A549 treated with dexamethasone at 1 μM for 4 hours (cell line): ENCODE data around the gene ZNF232. TPM values are rescaled to one million over a fixed set of nuclear protein-coding genes. Genes with fewer than 3 reads are reported as not detected.

Experiments used
- total RNA-seq: library from RNA; stranded (reverse); fragments of 200-300 nt; extraction: Qiagen RNA extraction; gene quantifications from 5 replicates; pipeline ENCODE4 v1.2.3, GENCODE V29; 2022

ZNF232 gene
- total RNA-seq: 3.6 to 4.2 TPM (median 3.8 TPM) in 5 replicates

GRCh38 chr17:5111402-5112204 lies at the start of gene ZNF232:
TSS of gene ZNF232 (minus strand) at chr17:5111878. CDS start at chr17:5111822, 56 bp downstream.

DNA sequence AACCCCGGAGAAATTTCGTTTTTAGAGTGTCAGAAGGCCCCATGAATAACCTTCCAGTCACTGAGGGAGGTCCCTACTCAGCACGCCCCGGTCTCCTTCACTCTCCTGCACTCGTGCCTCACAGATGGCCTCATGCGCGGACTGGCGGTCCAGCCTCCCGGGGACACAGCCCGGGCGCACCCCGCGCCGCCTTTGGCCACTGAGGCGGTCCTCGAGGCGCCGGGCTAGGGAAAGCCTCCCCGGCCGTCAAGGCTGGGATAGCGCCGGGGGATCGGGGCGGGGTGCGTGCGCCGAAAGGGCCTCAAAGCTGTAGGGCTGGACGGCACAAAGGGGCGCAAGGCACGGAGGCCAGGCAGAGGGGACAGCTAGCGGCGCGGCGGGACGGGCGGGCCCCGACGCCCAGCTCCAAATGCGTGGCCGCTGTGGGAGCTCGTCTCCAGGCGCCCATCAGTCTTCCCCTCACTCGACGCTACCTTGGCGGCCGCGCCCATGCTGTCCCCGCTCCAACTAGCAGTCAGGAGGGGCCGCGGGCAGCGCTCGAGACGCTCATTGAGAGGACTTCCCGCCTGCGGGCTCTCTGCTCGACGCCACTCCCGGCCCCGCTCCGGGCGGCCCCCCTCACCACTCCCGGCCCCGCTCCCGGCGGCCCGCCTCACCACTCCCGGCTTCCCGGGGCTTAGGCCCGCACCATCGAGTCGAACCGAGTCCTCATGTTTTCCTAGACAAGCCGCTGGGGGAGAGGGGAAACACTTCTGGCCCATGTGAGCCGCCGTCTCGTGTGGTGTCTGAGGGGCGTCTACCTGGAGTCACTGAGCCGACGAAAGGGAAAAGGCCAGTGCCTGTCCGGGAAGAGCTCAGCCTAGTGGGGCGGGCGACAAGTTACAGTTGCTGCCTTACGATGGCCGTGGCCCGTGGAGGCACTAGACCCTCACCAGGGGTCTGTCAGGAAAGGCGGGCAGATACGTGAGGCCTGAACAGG lies 4.3 kb upstream of the ZNF232 start, which contains the start of gene USP6:
Gene USP6 (plus strand): TSS at position 360 of the 979 bp plus-strand sequence. CDS start 14,336 bp downstream, outside the sequence.

GRCh38 chr17:5078106-5079028 lies 33.3 kb downstream of the ZNF232 start, which contains the start of gene ZFP3:
TSS of gene ZFP3 (plus strand) at chr17:5078467. CDS start at chr17:5091505, 13,038 bp downstream.

Other genes with a start within 250 kb of the ZNF232 start
- 0.26 to 0.39 TPM (median 0.28 TPM) in 5 replicates for gene C17orf107, start 212.3 kb downstream of the ZNF232 start, total RNA-seq
- 0.05 to 0.25 TPM (median 0.06 TPM) in 3 of 5 replicates, not detected in the others for gene CHRNE, start 208.8 kb downstream of the ZNF232 start, total RNA-seq
- not detected in 5 replicates for gene GP1BA, start 179.6 kb downstream of the ZNF232 start, total RNA-seq
- gene SLC25A11, start 171.8 kb downstream of the ZNF232 start, total RNA-seq: 45.9 to 69.3 TPM (median 67.6 TPM) in 5 replicates
- 86.7 to 163 TPM (median 139 TPM) in 5 replicates for gene RNF167, start 171.6 kb downstream of the ZNF232 start, total RNA-seq
- 2,234 to 3,252 TPM (median 3,174 TPM) in 5 replicates for gene PFN1, start 163.3 kb downstream of the ZNF232 start, total RNA-seq
- 39.2 to 50.6 TPM (median 42.0 TPM) in 5 replicates for gene ENO3, start 160.8 kb downstream of the ZNF232 start, total RNA-seq
- gene SPAG7, start 144.1 kb downstream of the ZNF232 start, total RNA-seq: 66.7 to 87.0 TPM (median 69.4 TPM) in 5 replicates
- gene CAMTA2, start 124.2 kb downstream of the ZNF232 start, total RNA-seq: 19.4 to 41.9 TPM (median 36.7 TPM) in 5 replicates
- 1.0 to 1.9 TPM (median 1.5 TPM) in 5 replicates for gene INCA1, start 114.4 kb downstream of the ZNF232 start, total RNA-seq
- 108 to 141 TPM (median 136 TPM) in 5 replicates for gene KIF1C, start 113.9 kb downstream of the ZNF232 start, total RNA-seq
- 0.34 to 1.0 TPM (median 0.65 TPM) in 5 replicates for gene SLC52A1, start 76.5 kb downstream of the ZNF232 start, total RNA-seq
- 0.84 to 1.4 TPM (median 1.1 TPM) in 5 replicates for gene ZFP3, start 33.4 kb downstream of the ZNF232 start, total RNA-seq
- 0.02 to 0.05 TPM (median 0.02 TPM) in 5 replicates for gene USP6, start 4.2 kb upstream of the ZNF232 start, total RNA-seq
- gene ZNF594, start 80.0 kb upstream of the ZNF232 start, total RNA-seq: 1.1 to 1.5 TPM (median 1.5 TPM) in 5 replicates
- not detected in 5 replicates for gene SCIMP, start 123.0 kb upstream of the ZNF232 start, total RNA-seq
- gene RABEP1, start 170.4 kb upstream of the ZNF232 start, total RNA-seq: 36.8 to 44.3 TPM (median 41.1 TPM) in 5 replicates